A673 (cell line): ENCODE data around the gene OTOP3. TPM values are rescaled to one million over a fixed set of nuclear protein-coding genes. Genes with fewer than 3 reads are reported as not detected.

Experiments
- BruUV-seq: library from RNA; stranded (reverse); fragments of 400-500 nt; replicated peaks from 2 replicates; lab custom pipeline; 2021; lab: Mats Ljungman, UMichigan
- CTCF ChIA-PET: fragments of 300-600 bp; sonication (Branson Sonifier 250); formaldehyde crosslinking; loops from one replicate; lab custom pipeline; 2022; ENCODE audit warnings: antibody characterized with exemption; lab: Charles Lee
- POLR2A ChIA-PET: fragments of 300-600 bp; sonication (Branson Sonifier 250); formaldehyde crosslinking; loops from one replicate; lab custom pipeline; 2022; ENCODE audit warnings: antibody characterized with exemption; ENCODE audit not compliant: low non-redundant PET; lab: Charles Lee
- DNase-seq: peaks from one replicate; pipeline ENCODE4 v3.0.0-alpha.2; 2015; ENCODE audit warnings: low spot score
- H3K27ac ChIP-seq: fragments of 200-600 bp; sonication (generic); 2 replicates; pipeline ENCODE4 v1.5.1; 2016; ENCODE audit warnings: mixed run types, low read depth, mild to moderate bottlenecking, mixed read lengths, antibody characterized with exemption, low read length; ENCODE audit not compliant: poor library complexity, severe bottlenecking
- H3K27me3 ChIP-seq: fragments of 200-600 bp; sonication (generic); replicated peaks from 2 replicates; pipeline ENCODE4 v1.6.1; 2017; ENCODE audit warnings: mixed run types, low read depth, mild to moderate bottlenecking, mixed read lengths, antibody characterized with exemption, low read length; ENCODE audit not compliant: insufficient read depth, poor library complexity
- H3K36me3 ChIP-seq: fragments of 200-600 bp; sonication (generic); 2 replicates; pipeline ENCODE4 v1.6.1; 2016; ENCODE audit warnings: mixed run types, mild to moderate bottlenecking, mixed read lengths, antibody characterized with exemption, low read length; ENCODE audit not compliant: insufficient read depth, poor library complexity, severe bottlenecking
- H3K4me1 ChIP-seq: fragments of 200-600 bp; sonication (generic); 2 replicates; pipeline ENCODE4 v1.6.1; 2017; ENCODE audit warnings: mixed run types, mild to moderate bottlenecking, mixed read lengths, antibody characterized with exemption, low read length; ENCODE audit not compliant: insufficient read depth, poor library complexity, severe bottlenecking
- H3K4me3 ChIP-seq: fragments of 200-600 bp; sonication (generic); 2 replicates; pipeline ENCODE4 v1.5.1; 2016; ENCODE audit warnings: low read depth, mixed run types, mild to moderate bottlenecking, mixed read lengths, low read length; ENCODE audit not compliant: poor library complexity, severe bottlenecking
- H3K9me3 ChIP-seq: fragments of 200-600 bp; sonication (generic); 2 replicates; pipeline ENCODE4 v1.6.1; 2016; ENCODE audit warnings: mixed run types, low read depth, mild to moderate bottlenecking, mixed read lengths, antibody characterized with exemption, low read length; ENCODE audit not compliant: poor library complexity, severe bottlenecking
- EZH2 ChIP-seq: fragments of 200-600 bp; sonication (generic); IDR thresholded peaks from 2 replicates; pipeline ENCODE4 v1.6.1; 2017; ENCODE audit warnings: borderline replicate concordance, low read depth, mild to moderate bottlenecking, mixed read lengths, antibody characterized with exemption, low read length; ENCODE audit not compliant: poor library complexity, severe bottlenecking
- intact Hi-C: fragments of 100-400 bp; cut with micrococcal nuclease; formaldehyde crosslinking; loops from one replicate; pipeline ENCODE4 v1.10.0; 2022; ENCODE audit not compliant: unreplicated experiment
- total RNA-seq: library from RNA; stranded (reverse); gene quantifications from 2 replicates; pipeline ENCODE4 v1.2.3, GENCODE V29; 2021
- TF ChIP-seq, protein P1 (sequence below): fragments of 300-800, 200-600 bp; sonication (generic); conservative IDR thresholded peaks from 2 replicates; pipeline ENCODE4 v1.5.1; 2017; ENCODE audit warnings: low read depth, mild to moderate bottlenecking, antibody characterized with exemption, low read length, moderate library complexity, mixed read lengths

Gene OTOP3
- total RNA-seq, 1 experiment from 2014 or later, result not detected

DNA sequence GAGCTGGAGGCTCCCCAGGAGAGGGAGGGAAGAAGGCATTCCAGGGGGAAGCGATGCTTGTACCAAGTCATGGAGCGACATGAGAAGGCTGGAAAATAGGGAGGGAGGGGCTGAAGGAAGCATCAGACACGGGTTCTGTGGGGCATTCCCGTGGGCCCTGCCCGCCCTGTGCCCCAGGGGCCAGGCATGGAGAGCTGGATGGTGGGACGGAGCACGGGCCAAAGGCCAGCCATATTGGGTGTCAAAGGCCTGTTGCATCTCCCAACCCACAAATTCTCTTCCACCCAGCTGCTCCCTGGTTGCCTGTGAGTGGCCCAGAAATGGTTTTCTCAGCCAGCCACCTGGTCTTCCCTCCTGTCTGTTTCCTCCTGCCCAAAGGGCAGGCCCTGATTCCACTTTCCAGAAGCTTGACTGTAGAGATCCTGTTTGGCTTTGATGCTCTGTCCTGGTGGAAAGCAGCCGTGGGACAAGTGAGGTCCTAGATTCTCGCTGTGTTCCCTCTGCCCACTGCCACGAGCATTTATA, 54.9 kb downstream of the OTOP3 start:
- ChIA-PET POLR2A (no interaction called here), CTCF (no interaction called here)
- DNase-seq, result no peak
- Histone ChIP-seq H3K27ac (no peak overlapping the region), H3K36me3 (no peaks in the 10 kb centered on the region), H3K9me3 (no peaks in the 10 kb centered on the region), H3K27me3 (no peaks in the 10 kb centered on the region), H3K4me1 (peaks cover 6% of the 10 kb centered on the region), H3K4me3 (no peak overlapping the region)
- TF ChIP-seq EZH2, result no peak
- TF ChIP-seq, protein P1, sequence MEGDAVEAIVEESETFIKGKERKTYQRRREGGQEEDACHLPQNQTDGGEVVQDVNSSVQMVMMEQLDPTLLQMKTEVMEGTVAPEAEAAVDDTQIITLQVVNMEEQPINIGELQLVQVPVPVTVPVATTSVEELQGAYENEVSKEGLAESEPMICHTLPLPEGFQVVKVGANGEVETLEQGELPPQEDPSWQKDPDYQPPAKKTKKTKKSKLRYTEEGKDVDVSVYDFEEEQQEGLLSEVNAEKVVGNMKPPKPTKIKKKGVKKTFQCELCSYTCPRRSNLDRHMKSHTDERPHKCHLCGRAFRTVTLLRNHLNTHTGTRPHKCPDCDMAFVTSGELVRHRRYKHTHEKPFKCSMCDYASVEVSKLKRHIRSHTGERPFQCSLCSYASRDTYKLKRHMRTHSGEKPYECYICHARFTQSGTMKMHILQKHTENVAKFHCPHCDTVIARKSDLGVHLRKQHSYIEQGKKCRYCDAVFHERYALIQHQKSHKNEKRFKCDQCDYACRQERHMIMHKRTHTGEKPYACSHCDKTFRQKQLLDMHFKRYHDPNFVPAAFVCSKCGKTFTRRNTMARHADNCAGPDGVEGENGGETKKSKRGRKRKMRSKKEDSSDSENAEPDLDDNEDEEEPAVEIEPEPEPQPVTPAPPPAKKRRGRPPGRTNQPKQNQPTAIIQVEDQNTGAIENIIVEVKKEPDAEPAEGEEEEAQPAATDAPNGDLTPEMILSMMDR, result no peak
- BruUV-seq, result no TSS peak
- intact Hi-C loops, result no loop called here

DNA sequence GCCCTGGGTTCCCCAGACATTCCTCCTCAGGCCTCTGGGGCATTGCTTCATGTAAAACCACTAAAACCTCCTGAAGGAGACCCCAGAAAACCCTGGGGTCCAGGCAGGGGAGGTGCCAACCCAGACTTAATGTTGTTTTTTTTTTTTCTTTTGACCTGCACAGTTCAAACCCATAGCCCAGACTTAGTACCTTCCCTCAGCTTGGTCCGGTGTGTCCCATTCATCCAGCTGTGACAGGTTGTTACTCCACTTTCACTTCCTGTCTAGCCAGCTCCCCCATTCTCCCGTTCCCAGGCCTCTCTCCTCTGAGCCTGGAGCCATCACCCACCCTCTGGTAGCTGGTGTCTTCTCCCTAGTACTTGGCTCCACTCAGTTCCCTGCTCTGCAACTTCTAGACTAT, 56.5 kb downstream of the OTOP3 start:
- CTCF ChIA-PET, result no interaction called here
- DNase-seq, result no peak
- Histone ChIP-seq H3K4me1 (peaks cover 6% of the 10 kb centered on the region), H3K27me3 (no peaks in the 10 kb centered on the region), H3K36me3 (no peaks in the 10 kb centered on the region), H3K9me3 (no peaks in the 10 kb centered on the region), H3K27ac (no peak overlapping the region), H3K4me3 (no peak overlapping the region)
- TF ChIP-seq EZH2, result no peak
- TF ChIP-seq, protein P1, result no peak
- intact Hi-C loops, result no loop called here
- no TSS peak for BruUV-seq
- POLR2A ChIA-PET, result no interaction called here

DNA sequence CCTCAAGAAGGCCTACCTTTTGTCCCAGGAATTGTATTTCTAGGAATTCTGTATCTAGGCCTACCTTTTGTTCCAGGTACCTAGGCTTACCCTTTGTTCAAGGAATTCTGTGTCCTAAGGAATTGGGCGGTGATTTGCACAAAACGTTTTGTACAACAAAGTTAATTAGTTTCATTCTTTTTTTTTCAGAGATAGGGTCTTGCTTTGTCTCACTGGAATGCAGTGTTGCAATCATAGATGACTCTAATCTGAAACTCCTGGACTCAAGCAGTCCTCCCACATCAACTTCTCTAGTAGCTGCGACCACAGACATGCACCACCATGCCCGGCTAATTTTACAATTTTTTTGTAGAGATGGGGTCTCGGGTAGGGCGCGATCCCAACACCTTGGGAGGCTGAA, 58.7 kb downstream of the OTOP3 start:
- no peaks in the 10 kb centered on the region for H3K4me1 ChIP-seq
- no peaks in the 10 kb centered on the region for H3K27me3 ChIP-seq
- intact Hi-C loops, result no loop called here
- no peaks in the 10 kb centered on the region for H3K9me3 ChIP-seq
- H3K4me3 ChIP-seq, result no peak overlapping the region
- ChIA-PET POLR2A (no interaction called here), CTCF (no interaction called here)
- no peak overlapping the region for H3K27ac ChIP-seq
- BruUV-seq, result no TSS peak
- no peak for DNase-seq
- H3K36me3 ChIP-seq, result no peaks in the 10 kb centered on the region
- TF ChIP-seq, protein P1, result no peak
- TF ChIP-seq EZH2, result no peak
